Loucy (cell line): ENCODE data around the gene RCN1.

Experiments
- H2AFZ ChIP-seq: fragments of 200-600 bp; sonication (generic); 2 replicates; pipeline ENCODE4 v1.6.0; 2016; ENCODE audit warnings: antibody characterized with exemption, mild to moderate bottlenecking, low read length, moderate library complexity
- H3F3A ChIP-seq: fragments of 200-600 bp; 2 replicates; pipeline ENCODE4 v1.6.0; 2016; ENCODE audit warnings: antibody characterized with exemption, low read depth, mild to moderate bottlenecking
- H3K27me3 ChIP-seq: fragments of 200-600 bp; sonication (generic); 2 replicates; pipeline ENCODE4 v1.6.1; 2014; ENCODE audit warnings: low read length, mild to moderate bottlenecking; ENCODE audit not compliant: insufficient read depth, poor library complexity, severe bottlenecking
- H3K36me3 ChIP-seq: fragments of 200-600 bp; sonication (generic); 2 replicates; pipeline ENCODE4 v1.6.1; 2016; ENCODE audit warnings: low read length; ENCODE audit not compliant: insufficient read depth
- H3K4me1 ChIP-seq: fragments of 200-600 bp; sonication (generic); 2 replicates; pipeline ENCODE4 v1.5.1; 2014; ENCODE audit warnings: low read length, mild to moderate bottlenecking; ENCODE audit not compliant: insufficient read depth, poor library complexity, severe bottlenecking
- H3K4me2 ChIP-seq: fragments of 200-600 bp; sonication (generic); 2 replicates; pipeline ENCODE4 v1.6.0; 2014; ENCODE audit warnings: antibody characterized with exemption, low read length, low read depth, mild to moderate bottlenecking; ENCODE audit not compliant: poor library complexity, severe bottlenecking
- H3K4me3 ChIP-seq: fragments of 200-600 bp; sonication (generic); 2 replicates; pipeline ENCODE4 v1.5.1; 2014; ENCODE audit warnings: low read length, mild to moderate bottlenecking, mixed read lengths; ENCODE audit not compliant: poor library complexity, severe bottlenecking
- H3K79me2 ChIP-seq: fragments of 200-600 bp; sonication (generic); 2 replicates; pipeline ENCODE4 v1.6.1; 2014; ENCODE audit warnings: low read length; ENCODE audit not compliant: insufficient read depth
- H3K9ac ChIP-seq: fragments of 200-600 bp; sonication (generic); 2 replicates; pipeline ENCODE4 v1.6.0; 2014; ENCODE audit warnings: mild to moderate bottlenecking, low read depth, low read length, moderate library complexity; ENCODE audit not compliant: poor library complexity, severe bottlenecking
- H3K9me2 ChIP-seq: fragments of 200-600 bp; sonication (generic); replicated peaks from 2 replicates; pipeline ENCODE4 v1.6.1; 2016; ENCODE audit warnings: low read depth, low read length, mixed read lengths
- H3K9me3 ChIP-seq: fragments of 200-600 bp; sonication (generic); 2 replicates; pipeline ENCODE4 v1.6.1; 2014; ENCODE audit warnings: mild to moderate bottlenecking, antibody characterized with exemption, low read length, low read depth; ENCODE audit not compliant: insufficient read depth
- H4K20me1 ChIP-seq: fragments of 200-600 bp; sonication (generic); 2 replicates; pipeline ENCODE4 v1.6.0; 2014; ENCODE audit warnings: antibody characterized with exemption, low read length, mild to moderate bottlenecking; ENCODE audit not compliant: insufficient read depth, poor library complexity, severe bottlenecking
- CTCF ChIP-seq: fragments of 200-600 bp; sonication (generic); conservative IDR thresholded peaks from 2 replicates; pipeline ENCODE4 v1.5.1; 2014; ENCODE audit warnings: mild to moderate bottlenecking, antibody characterized with exemption, low read length
- EZH2phosphoT487 ChIP-seq: fragments of 200-600 bp; IDR thresholded peaks from 2 replicates; pipeline ENCODE4 v1.6.1; 2018; ENCODE audit warnings: antibody characterized with exemption, mild to moderate bottlenecking, moderate library complexity, borderline replicate concordance

Gene RCN1

DNA sequence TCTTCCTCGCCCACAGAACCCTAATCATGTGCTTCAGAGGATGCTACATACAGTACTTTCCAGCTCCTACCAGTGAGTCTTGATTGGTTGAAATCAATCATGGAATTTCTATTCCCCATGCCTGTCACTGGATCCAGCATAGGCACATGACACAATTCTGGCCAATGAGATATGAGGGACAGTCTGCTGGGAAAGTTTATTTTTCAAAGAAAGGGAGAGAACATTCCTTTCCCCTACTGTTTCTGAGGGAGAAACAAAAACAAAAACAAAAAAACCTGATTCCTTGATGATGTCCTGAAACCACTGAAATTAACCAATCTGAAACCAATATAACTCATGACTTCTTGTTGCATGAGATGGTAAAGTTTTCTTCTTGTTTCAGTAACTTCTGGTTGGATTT, 3.3 kb upstream of the RCN1 start:
- H2AFZ ChIP-seq: no peak overlapping the region; the same call in 1 of the 2 replicates
- no peak overlapping the region for H3K4me3 ChIP-seq
- no peak for TF ChIP-seq EZH2phosphoT487
- no peak for TF ChIP-seq CTCF
- no peaks in the 10 kb centered on the region for H3K27me3 ChIP-seq
- H3K4me2 ChIP-seq: no peak overlapping the region
- H3K79me2 ChIP-seq: peaks cover 14% of the 10 kb centered on the region
- H3K9ac ChIP-seq: no peak overlapping the region
- peaks cover 18% of the 10 kb centered on the region for H3K4me1 ChIP-seq
- peaks cover 7% of the 10 kb centered on the region for H4K20me1 ChIP-seq
- H3F3A ChIP-seq: 0 out of 2 replicates have a peak, but pooled peaks cover 5% of the 10 kb centered on the region
- no peaks in the 10 kb centered on the region for H3K9me2 ChIP-seq
- H3K36me3 ChIP-seq: no peaks in the 10 kb centered on the region
- H3K9me3 ChIP-seq: no peaks in the 10 kb centered on the region

DNA sequence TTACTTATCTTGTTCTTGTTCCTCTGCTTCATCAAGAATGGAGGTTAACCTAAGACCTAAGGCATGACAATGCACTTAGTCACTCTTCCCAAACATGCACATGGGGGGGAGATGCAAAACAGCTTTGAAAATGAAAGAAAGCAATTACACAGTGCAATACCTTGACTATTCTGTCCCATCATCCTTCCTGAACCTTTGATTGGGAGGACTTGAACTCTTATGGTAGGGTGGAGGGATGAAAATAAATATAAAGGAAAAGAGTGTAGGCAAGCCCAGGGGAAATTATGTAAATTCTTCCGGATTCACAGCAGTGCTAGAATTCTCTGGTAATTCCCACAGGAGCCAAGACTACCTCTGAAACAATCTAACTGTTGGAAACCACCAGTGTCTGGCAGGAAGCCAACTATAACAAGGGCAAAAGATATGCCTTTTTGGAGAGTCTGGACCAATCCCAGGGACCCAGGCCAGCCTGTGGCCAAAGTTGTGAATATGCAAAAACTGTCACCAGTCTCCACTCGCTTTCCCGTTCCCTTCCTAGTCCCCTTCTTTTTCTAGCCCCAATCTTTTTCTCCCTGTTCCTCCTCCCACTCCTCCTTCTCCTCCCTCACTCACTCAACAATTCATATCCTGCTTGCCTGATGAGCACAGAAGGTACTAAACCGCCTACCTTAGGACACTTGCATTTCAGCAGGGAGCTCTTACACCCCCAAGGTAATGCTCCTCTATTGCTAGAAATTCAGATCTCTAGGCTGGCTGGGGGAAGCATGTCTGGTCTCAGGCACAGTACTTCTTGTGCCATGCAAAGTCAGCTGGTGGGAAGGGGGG, 2.5 kb upstream of the RCN1 start:
- Histone ChIP-seq H3K9ac (no peak overlapping the region), H4K20me1 (peaks cover 14% of the 10 kb centered on the region), H3K27me3 (no peaks in the 10 kb centered on the region), H2AFZ (peak overlapping the region; percentile 11; the same call in 1 of the 2 replicates), H3K36me3 (no peaks in the 10 kb centered on the region), H3K79me2 (peaks cover 21% of the 10 kb centered on the region), H3K4me3 (no peak overlapping the region), H3K4me2 (peak overlapping the region; percentile 5), H3K4me1 (peaks cover 25% of the 10 kb centered on the region), H3K9me3 (no peaks in the 10 kb centered on the region), H3F3A (0 out of 2 replicates have a peak, but pooled peaks cover 5% of the 10 kb centered on the region), H3K9me2 (no peaks in the 10 kb centered on the region)
- no peak for TF ChIP-seq CTCF
- no peak for TF ChIP-seq EZH2phosphoT487

- no peaks in the 10 kb centered on the region for H3K27me3 ChIP-seq
- 0 out of 2 replicates have a peak, but pooled peaks cover 5% of the 10 kb centered on the region for H3F3A ChIP-seq
- H3K9me3 ChIP-seq: no peaks in the 10 kb centered on the region
- H3K4me2 ChIP-seq: peak overlapping the region; percentile 92
- TF ChIP-seq EZH2phosphoT487: no peak
- TF ChIP-seq CTCF: no peak
- peaks cover 64% of the 10 kb centered on the region for H3K79me2 ChIP-seq
- peaks cover 44% of the 10 kb centered on the region for H4K20me1 ChIP-seq
- peaks cover 41% of the 10 kb centered on the region for H3K4me1 ChIP-seq
- H3K4me3 ChIP-seq: peak overlapping the region; percentile 94
- H3K9ac ChIP-seq: peak overlapping the region; percentile 90
- H2AFZ ChIP-seq: no peak overlapping the region
- H3K36me3 ChIP-seq: peaks cover 6% of the 10 kb centered on the region; the same call in 1 of the 2 replicates
- no peaks in the 10 kb centered on the region for H3K9me2 ChIP-seq
Measured at GRCh38 chr11:32092581-32093170, 1.8 kb downstream of the RCN1 start.
